Measurements from ENCODE around the gene ZNF512B. TPM values are rescaled to one million over a fixed set of nuclear protein-coding genes. Genes with fewer than 3 reads are reported as not detected.

ZNF512B gene
- total and polyA plus RNA-seq, 4 donors: 1.8 to 11.8 (median 9.8) TPM

- H3K36me3 ChIP-seq (ENCODE audit: control insufficient read depth in 4 of 4, insufficient read depth in 3 of 4, low read depth in 1 of 4, low read length in 3 of 4): peaks cover 6 to 65% (median 42%) of the 10 kb centered on the region in 4 donors
These were observed 41.0 kb upstream of the ZNF512B start for GRCh38 chr20:64010711-64011237.

GRCh38 chr20:64009811-64010387 is 40.2 kb upstream of the ZNF512B start:
- Histone ChIP-seq H3K4me3 (ENCODE audit: low read depth in 1 of 3, low read length in 3 of 3) (no peak overlapping the region), H3K27me3 (ENCODE audit: control insufficient read depth in 4 of 4, insufficient read depth in 4 of 4, low read length in 3 of 4) (no peaks in the 10 kb centered on the region), H3K9ac (ENCODE audit: low read depth in 1 of 2, low read length in 2 of 2) (no peak overlapping the region), H3K27ac (ENCODE audit: low read depth in 1 of 2, low read length in 2 of 2) (no peak overlapping the region), H3K36me3 (ENCODE audit: control insufficient read depth in 4 of 4, insufficient read depth in 3 of 4, low read depth in 1 of 4, low read length in 3 of 4) (peaks cover 6 to 65% (median 43%) of the 10 kb centered on the region in 4 donors), H3K4me1 (ENCODE audit: control insufficient read depth in 4 of 4, insufficient read depth in 4 of 4, low read length in 3 of 4) (no peaks in the 10 kb centered on the region), H3K9me3 (ENCODE audit: control insufficient read depth in 4 of 4, low read length in 3 of 4) (no peaks in the 10 kb centered on the region)
- TF ChIP-seq MAX (IDR thresholded peaks at IDR 0.05) (no peak), TAF1 (conservative IDR thresholded peaks at IDR 0.05) (no peak), ZBTB33 (IDR thresholded peaks at IDR 0.05) (no peak), EGR1 (IDR thresholded peaks at IDR 0.05; ENCODE audit: low read depth in 2 of 2) (no peak), HNF4A (conservative IDR thresholded peaks at IDR 0.05) (no peak), RAD21 (IDR thresholded peaks at IDR 0.05) (no peak), RXRA (IDR thresholded peaks at IDR 0.05) (no peak)
- no peak for DNase-seq (ENCODE audit: low spot score)
- WGBS: 87% methylated on average over 13 of the region's 13 CpGs

More at GRCh38 chr20:64010711-64011237, 41.0 kb upstream of the ZNF512B start:
- no peak overlapping the region for H3K27ac ChIP-seq (ENCODE audit: low read depth in 1 of 2, low read length in 2 of 2)
- no peak overlapping the region for H3K4me3 ChIP-seq (ENCODE audit: low read depth in 1 of 3, low read length in 3 of 3)
- H3K4me1 ChIP-seq (ENCODE audit: control insufficient read depth in 4 of 4, insufficient read depth in 4 of 4, low read length in 3 of 4): no peaks in the 10 kb centered on the region
- no peak for TF ChIP-seq HNF4A (conservative IDR thresholded peaks at IDR 0.05)
- TF ChIP-seq FOXA1 (IDR thresholded peaks at IDR 0.05): no peak
- TF ChIP-seq MAX (IDR thresholded peaks at IDR 0.05): no peak
- no peak for TF ChIP-seq CTCF (IDR thresholded peaks at IDR 0.05; ENCODE audit: low read depth, low read length, missing input control)
- no peak for TF ChIP-seq HNF4G (IDR thresholded peaks at IDR 0.05)
- no peak for TF ChIP-seq TAF1 (conservative IDR thresholded peaks at IDR 0.05)
- TF ChIP-seq RXRA (IDR thresholded peaks at IDR 0.05): no peak
- no peak for DNase-seq (ENCODE audit: low spot score)
- 93% methylated on average over 8 of the region's 8 CpGs for WGBS
- no peak overlapping the region for H3K9ac ChIP-seq (ENCODE audit: low read depth in 1 of 2, low read length in 2 of 2)
- H3K27me3 ChIP-seq (ENCODE audit: control insufficient read depth in 4 of 4, insufficient read depth in 4 of 4, low read length in 3 of 4): no peaks in the 10 kb centered on the region
- H3K9me3 ChIP-seq (ENCODE audit: control insufficient read depth in 4 of 4, low read length in 3 of 4): no peaks in the 10 kb centered on the region

GRCh38 chr20:64006902-64007301 is 37.2 kb upstream of the ZNF512B start:
- Histone ChIP-seq H3K4me3 (ENCODE audit: low read depth in 1 of 3, low read length in 3 of 3) (no peak overlapping the region), H3K27me3 (ENCODE audit: control insufficient read depth in 4 of 4, insufficient read depth in 4 of 4, low read length in 3 of 4) (no peaks in the 10 kb centered on the region), H3K9ac (ENCODE audit: low read depth in 1 of 2, low read length in 2 of 2) (no peak overlapping the region), H3K9me3 (ENCODE audit: control insufficient read depth in 4 of 4, low read length in 3 of 4) (no peaks in the 10 kb centered on the region), H3K27ac (ENCODE audit: low read depth in 1 of 2, low read length in 2 of 2) (no peak overlapping the region), H3K36me3 (ENCODE audit: control insufficient read depth in 4 of 4, insufficient read depth in 3 of 4, low read depth in 1 of 4, low read length in 3 of 4) (peaks cover 6 to 67% (median 48%) of the 10 kb centered on the region in 4 donors), H3K4me1 (ENCODE audit: control insufficient read depth in 4 of 4, insufficient read depth in 4 of 4, low read length in 3 of 4) (no peaks in the 10 kb centered on the region)
- DNase-seq (ENCODE audit: low spot score): no peak
- 97% methylated on average over 3 of the region's 3 CpGs for WGBS
- no peak for TF ChIP-seq REST (IDR thresholded peaks at IDR 0.05)
- no peak for TF ChIP-seq FOXA2 (IDR thresholded peaks at IDR 0.05)
- TF ChIP-seq ZBTB33 (IDR thresholded peaks at IDR 0.05): no peak
- TF ChIP-seq CTCF (IDR thresholded peaks at IDR 0.05; ENCODE audit: low read depth, low read length, missing input control): no peak
- no peak for TF ChIP-seq HNF4A (conservative IDR thresholded peaks at IDR 0.05)
- no peak for TF ChIP-seq SP1 (IDR thresholded peaks at IDR 0.05)
- TF ChIP-seq HNF4G (IDR thresholded peaks at IDR 0.05): no peak
- no peak for TF ChIP-seq RXRA (IDR thresholded peaks at IDR 0.05)
